Mesendoderm (in vitro differentiated cells): ENCODE data around the gene PLA2G4D.

Experiments
- DNase-seq: peaks from one replicate; pipeline ENCODE4 v3.0.0; 2013
- H2AK5ac ChIP-seq: 2 replicates; pipeline ENCODE4 v1.6.1; 2013; ENCODE audit warnings: low read length, inconsistent platforms
- H2BK120ac ChIP-seq: 2 replicates; pipeline ENCODE4 v1.6.1; 2013; ENCODE audit warnings: low read depth, mild to moderate bottlenecking, low read length, moderate library complexity, mixed read lengths
- H2BK15ac ChIP-seq: replicated peaks from 2 replicates; pipeline ENCODE4 v1.6.1; 2013; ENCODE audit warnings: low read depth, mild to moderate bottlenecking, moderate library complexity
- H2BK5ac ChIP-seq: 2 replicates; pipeline ENCODE4 v1.6.1; 2013; ENCODE audit warnings: low read length, inconsistent platforms
- H3K18ac ChIP-seq: 2 replicates; pipeline ENCODE4 v1.6.1; 2013; ENCODE audit warnings: mild to moderate bottlenecking, low read length, mixed read lengths
- H3K23ac ChIP-seq: one replicate; pipeline ENCODE4 v1.6.1; 2013; ENCODE audit warnings: low read length
- H3K27ac ChIP-seq: 2 replicates; pipeline ENCODE4 v1.5.1; 2013; ENCODE audit warnings: low read depth, mild to moderate bottlenecking, inconsistent platforms, low read length, moderate library complexity
- H3K27me3 ChIP-seq: 2 replicates; pipeline ENCODE4 v1.6.1; 2013; ENCODE audit warnings: low read length, control low read depth, mild to moderate bottlenecking, inconsistent platforms; ENCODE audit not compliant: insufficient read depth, poor library complexity
- H3K36me3 ChIP-seq: 2 replicates; pipeline ENCODE4 v1.6.1; 2013; ENCODE audit warnings: low read length, inconsistent platforms; ENCODE audit not compliant: control insufficient read depth, insufficient read depth
- H3K4ac ChIP-seq: one replicate; pipeline ENCODE4 v1.6.1; 2013; ENCODE audit warnings: low read depth, mild to moderate bottlenecking, low read length, moderate library complexity
- H3K4me1 ChIP-seq: 2 replicates; pipeline ENCODE4 v1.6.1; 2013; ENCODE audit warnings: low read depth, low read length, inconsistent platforms; ENCODE audit not compliant: control insufficient read depth
- H3K4me2 ChIP-seq: 2 replicates; pipeline ENCODE4 v1.6.1; 2013; ENCODE audit warnings: low read length
- H3K4me3 ChIP-seq: 2 replicates; pipeline ENCODE4 v1.5.1; 2013; ENCODE audit warnings: mild to moderate bottlenecking, low read length
- H3K56ac ChIP-seq: one replicate; pipeline ENCODE4 v1.6.1; 2013; ENCODE audit warnings: low read length
- H3K79me1 ChIP-seq: 2 replicates; pipeline ENCODE4 v1.6.1; 2013; ENCODE audit warnings: low read length, inconsistent platforms
- H3K79me2 ChIP-seq: 2 replicates; pipeline ENCODE4 v1.6.1; 2013; ENCODE audit warnings: mild to moderate bottlenecking, low read length; ENCODE audit not compliant: control insufficient read depth, insufficient read depth
- H3K9ac ChIP-seq: 2 replicates; pipeline ENCODE4 v1.6.1; 2013; ENCODE audit warnings: low read length, inconsistent platforms
- H4K5ac ChIP-seq: one replicate; pipeline ENCODE4 v1.6.1; 2013; ENCODE audit warnings: low read length
- H4K8ac ChIP-seq: one replicate; pipeline ENCODE4 v1.6.1; 2013; ENCODE audit warnings: low read depth, mild to moderate bottlenecking, control low read depth, low read length, moderate library complexity
- WGBS: extraction: QIAGEN DNeasy Blood & Tissue Kit; methylation state at CpG from one replicate; pipeline ENCODE4 v1.1.7; 2013; ENCODE audit warnings: low lambda C conversion rate, missing lambda C conversion rate; ENCODE audit not compliant: insufficient coverage; ENCODE audit errors: extremely low coverage; 5-methylcytosine and 5-hydroxymethylcytosine counted together

PLA2G4D gene

GRCh38 chr15:42042602-42043400, 51.6 kb downstream of the PLA2G4D start:
- Histone ChIP-seq H4K5ac (no peak overlapping the region), H3K4me2 (no peak overlapping the region), H3K4ac (no peak overlapping the region), H2AK5ac (no peak overlapping the region), H3K27me3 (no peaks in the 10 kb centered on the region), H3K56ac (no peak overlapping the region), H3K18ac (no peak overlapping the region), H3K9ac (no peak overlapping the region), H3K79me1 (no peaks in the 10 kb centered on the region), H3K79me2 (no peaks in the 10 kb centered on the region), H2BK15ac (no peak overlapping the region), H4K8ac (no peak overlapping the region), H2BK5ac (no peak overlapping the region), H3K36me3 (no peaks in the 10 kb centered on the region), H3K27ac (no peak overlapping the region), H3K4me1 (no peaks in the 10 kb centered on the region), H3K23ac (no peak overlapping the region), H3K4me3 (no peak overlapping the region), H2BK120ac (no peak overlapping the region)
- no peak for DNase-seq
- no CpG with 5 or more reads among the region's 5 CpGs for WGBS

- WGBS = no CpG with 5 or more reads among the region's 6 CpGs
- Histone ChIP-seq H3K27ac (no peak overlapping the region), H4K5ac (no peak overlapping the region), H3K4me3 (no peak overlapping the region), H3K4me2 (no peak overlapping the region), H3K9ac (no peak overlapping the region), H3K18ac (no peak overlapping the region), H4K8ac (no peak overlapping the region), H3K27me3 (no peaks in the 10 kb centered on the region), H3K36me3 (no peaks in the 10 kb centered on the region), H3K23ac (no peak overlapping the region), H3K4ac (no peak overlapping the region), H2BK15ac (no peak overlapping the region), H3K4me1 (peaks cover 4% of the 10 kb centered on the region), H3K79me2 (no peaks in the 10 kb centered on the region), H2BK120ac (no peak overlapping the region), H3K79me1 (no peaks in the 10 kb centered on the region), H3K56ac (no peak overlapping the region), H2AK5ac (no peak overlapping the region), H2BK5ac (no peak overlapping the region)
- DNase-seq = no peak
These were observed 56.0 kb downstream of the PLA2G4D start for GRCh38 chr15:42038401-42038800.

- Histone ChIP-seq H3K27me3 (no peaks in the 10 kb centered on the region), H3K4me1 (peaks cover 4% of the 10 kb centered on the region), H3K9ac (no peak overlapping the region), H3K4me2 (no peak overlapping the region), H3K4me3 (no peak overlapping the region), H3K36me3 (no peaks in the 10 kb centered on the region), H2BK5ac (no peak overlapping the region), H2BK15ac (no peak overlapping the region), H3K79me2 (no peaks in the 10 kb centered on the region), H2BK120ac (no peak overlapping the region), H3K23ac (no peak overlapping the region), H3K79me1 (no peaks in the 10 kb centered on the region), H3K18ac (no peak overlapping the region), H3K4ac (no peak overlapping the region), H4K8ac (no peak overlapping the region), H2AK5ac (no peak overlapping the region), H3K27ac (no peak overlapping the region), H4K5ac (no peak overlapping the region), H3K56ac (no peak overlapping the region)
- WGBS = no CpG with 5 or more reads among the region's 8 CpGs
- DNase-seq = no peak
These were observed 56.7 kb downstream of the PLA2G4D start for GRCh38 chr15:42037656-42038055.

GRCh38 chr15:42036966-42037365, 57.4 kb downstream of the PLA2G4D start:
- peaks cover 4% of the 10 kb centered on the region for H3K4me1 ChIP-seq
- H3K27me3 ChIP-seq = no peaks in the 10 kb centered on the region
- no peak overlapping the region for H3K27ac ChIP-seq
- H2BK15ac ChIP-seq = no peak overlapping the region
- no peak for DNase-seq
- no peaks in the 10 kb centered on the region for H3K79me1 ChIP-seq
- H2AK5ac ChIP-seq = no peak overlapping the region
- no peaks in the 10 kb centered on the region for H3K36me3 ChIP-seq
- H3K4me3 ChIP-seq = no peak overlapping the region
- no peak overlapping the region for H3K56ac ChIP-seq
- H3K18ac ChIP-seq = no peak overlapping the region
- WGBS = no CpG with 5 or more reads among the region's 9 CpGs
- H3K4ac ChIP-seq = no peak overlapping the region
- H2BK5ac ChIP-seq = no peak overlapping the region
- no peak overlapping the region for H3K4me2 ChIP-seq
- no peak overlapping the region for H3K9ac ChIP-seq
- H2BK120ac ChIP-seq = no peak overlapping the region
- no peak overlapping the region for H3K23ac ChIP-seq
- H4K5ac ChIP-seq = no peak overlapping the region
- no peaks in the 10 kb centered on the region for H3K79me2 ChIP-seq
- no peak overlapping the region for H4K8ac ChIP-seq

GRCh38 chr15:42036112-42036905, 58.1 kb downstream of the PLA2G4D start:
- no peak overlapping the region for H2AK5ac ChIP-seq
- H4K8ac ChIP-seq = no peak overlapping the region

More at GRCh38 chr15:42036112-42036905, 58.1 kb downstream of the PLA2G4D start:
- no peak overlapping the region for H3K4ac ChIP-seq
- H3K56ac ChIP-seq = no peak overlapping the region
- peak overlapping the region; percentile 36 for H3K18ac ChIP-seq
- H3K23ac ChIP-seq = no peak overlapping the region
- H2BK120ac ChIP-seq = no peak overlapping the region
- H3K36me3 ChIP-seq = no peaks in the 10 kb centered on the region
- no CpG with 5 or more reads among the region's 45 CpGs for WGBS
- peaks cover 4% of the 10 kb centered on the region for H3K4me1 ChIP-seq
- H3K4me2 ChIP-seq = no peak overlapping the region
- no peaks in the 10 kb centered on the region for H3K79me1 ChIP-seq
- no peaks in the 10 kb centered on the region for H3K79me2 ChIP-seq
- H3K27me3 ChIP-seq = no peaks in the 10 kb centered on the region
- no peak overlapping the region for H2BK15ac ChIP-seq
- H2BK5ac ChIP-seq = no peak overlapping the region
- no peak for DNase-seq
- H3K27ac ChIP-seq = no peak overlapping the region
- H3K9ac ChIP-seq = no peak overlapping the region
- H4K5ac ChIP-seq = no peak overlapping the region
- no peak overlapping the region for H3K4me3 ChIP-seq
